HepG2 (cell line): ENCODE results near the gene PIBF1. TPM values are rescaled to one million over a fixed set of nuclear protein-coding genes. Genes with fewer than 3 reads are reported as not detected.

Source experiments
- ASH2L ChIP-seq: fragments of 300-600, 200-600 bp; sonication (generic); IDR thresholded peaks from 2 replicates; pipeline ENCODE4 v1.7.0; 2017; ENCODE audit warnings: low read depth, mild to moderate bottlenecking, moderate library complexity, mixed read lengths, low read length; ENCODE audit not compliant: insufficient read length
- ATF2 ChIP-seq: sonication (generic); formaldehyde crosslinking; IDR thresholded peaks from 2 replicates; pipeline ENCODE4 v1.4.0; 2020; ENCODE audit warnings: missing genetic modification reagents
- CBFB ChIP-seq: sonication (generic); formaldehyde crosslinking; IDR thresholded peaks from 2 replicates; pipeline ENCODE4 v1.4.0; 2020; ENCODE audit warnings: missing genetic modification reagents
- CBX5 ChIP-seq: sonication (generic); formaldehyde crosslinking; IDR thresholded peaks from 2 replicates; pipeline ENCODE4 v1.4.0; 2020; ENCODE audit warnings: missing genetic modification reagents, borderline replicate concordance
- CCDC6 ChIP-seq: sonication (generic); formaldehyde crosslinking; IDR thresholded peaks from 2 replicates; pipeline ENCODE4 v1.8.1; 2022; ENCODE audit warnings: mild to moderate bottlenecking, missing genetic modification reagents, moderate library complexity
- CERS6 ChIP-seq: sonication (generic); formaldehyde crosslinking; IDR thresholded peaks from 2 replicates; pipeline ENCODE4 v1.5.0; 2020; ENCODE audit warnings: missing genetic modification reagents
- ELF1 ChIP-seq: sonication (generic); formaldehyde crosslinking; IDR thresholded peaks from 2 replicates; pipeline ENCODE4 v1.4.0; 2020; ENCODE audit warnings: missing genetic modification reagents
- ELF3 ChIP-seq: IDR thresholded peaks from 2 replicates; pipeline ENCODE4 v1.6.1; 2016; ENCODE audit warnings: missing genetic modification reagents, missing compliant biosample characterization
- HDAC1 ChIP-seq: sonication (generic); formaldehyde crosslinking; IDR thresholded peaks from 2 replicates; pipeline ENCODE4 v1.5.1; 2020; ENCODE audit warnings: mild to moderate bottlenecking, missing genetic modification reagents
- KDM3A ChIP-seq: IDR thresholded peaks from 2 replicates; pipeline ENCODE4 v1.6.1; 2018; ENCODE audit warnings: low read depth, missing compliant biosample characterization
- MAFF ChIP-seq: IDR thresholded peaks from 2 replicates; pipeline ENCODE4 v1.6.1; 2011; ENCODE audit warnings: low read depth, low read length, improper control_type of control experiment
- MAFK ChIP-seq, 2 experiments: IDR thresholded peaks in 1 of 2; conservative IDR thresholded peaks in 1 of 2; 2 replicates each; pipeline ENCODE4 v1.6.1; 2011; ENCODE audit warnings: improper control_type of control experiment in 2 of 2, low read length in 2 of 2
- MIER3 ChIP-seq: IDR thresholded peaks from 2 replicates; pipeline ENCODE4 v1.6.1; 2016; ENCODE audit warnings: missing compliant biosample characterization, borderline replicate concordance
- MTA3 ChIP-seq: sonication (generic); formaldehyde crosslinking; IDR thresholded peaks from 2 replicates; pipeline ENCODE4 v1.4.0; 2020; ENCODE audit warnings: missing genetic modification reagents
- MXI1 ChIP-seq: IDR thresholded peaks from 3 replicates; pipeline ENCODE4 v1.6.1; 2012; ENCODE audit warnings: low read depth, low read length, inconsistent platforms, borderline replicate concordance
- PAWR ChIP-seq: sonication (generic); formaldehyde crosslinking; IDR thresholded peaks from 2 replicates; pipeline ENCODE4 v1.4.0; 2020; ENCODE audit warnings: missing genetic modification reagents, mild to moderate bottlenecking, borderline replicate concordance
- PHF8 ChIP-seq: sonication (generic); formaldehyde crosslinking; IDR thresholded peaks from 2 replicates; pipeline ENCODE4 v1.5.0; 2020; ENCODE audit warnings: missing genetic modification reagents
- SYNCRIP ChIP-seq: fragments of 200-400 bp; formaldehyde crosslinking; IDR thresholded peaks from 2 replicates; pipeline ENCODE4 v1.6.1; 2018; ENCODE audit warnings: mild to moderate bottlenecking, low read depth, low read length; ENCODE audit not compliant: insufficient read depth
- THYN1 ChIP-seq: sonication (generic); formaldehyde crosslinking; IDR thresholded peaks from 2 replicates; pipeline ENCODE4 v1.8.1; 2023; ENCODE audit warnings: low read depth, mild to moderate bottlenecking, moderate library complexity, missing genetic modification reagents, borderline replicate concordance
- ZFX ChIP-seq: sonication (generic); formaldehyde crosslinking; IDR thresholded peaks from 2 replicates; pipeline ENCODE4 v1.4.0; 2020; ENCODE audit warnings: mild to moderate bottlenecking, low read depth, missing genetic modification reagents, moderate library complexity
- ZMYM4 ChIP-seq: sonication (generic); formaldehyde crosslinking; IDR thresholded peaks from 2 replicates; pipeline ENCODE4 v1.8.1; 2023; ENCODE audit warnings: mild to moderate bottlenecking, missing genetic modification reagents
- ZNF20 ChIP-seq: sonication (generic); formaldehyde crosslinking; IDR thresholded peaks from 2 replicates; pipeline ENCODE4 v1.4.0; 2020; ENCODE audit warnings: mild to moderate bottlenecking, moderate library complexity, missing genetic modification reagents
- ZNF230 ChIP-seq: sonication (generic); formaldehyde crosslinking; IDR thresholded peaks from 2 replicates; pipeline ENCODE4 v1.4.0; 2020; ENCODE audit warnings: mild to moderate bottlenecking, missing genetic modification reagents
- ZNF260 ChIP-seq: sonication (generic); formaldehyde crosslinking; IDR thresholded peaks from 2 replicates; pipeline ENCODE4 v1.4.0; 2020; ENCODE audit warnings: missing genetic modification reagents, low read depth, mild to moderate bottlenecking, borderline replicate concordance
- ZNF441 ChIP-seq: sonication (generic); formaldehyde crosslinking; IDR thresholded peaks from 2 replicates; pipeline ENCODE4 v1.7.0; 2021; ENCODE audit warnings: missing genetic modification reagents, borderline replicate concordance
- ZNF563 ChIP-seq: sonication (generic); formaldehyde crosslinking; IDR thresholded peaks from 2 replicates; pipeline ENCODE4 v1.8.0; 2022; ENCODE audit warnings: mild to moderate bottlenecking, moderate library complexity, missing genetic modification reagents
- ZNF607 ChIP-seq: sonication (generic); formaldehyde crosslinking; IDR thresholded peaks from 2 replicates; pipeline ENCODE4 v1.5.1; 2020; ENCODE audit warnings: missing genetic modification reagents, mild to moderate bottlenecking, borderline replicate concordance
- ZNF672 ChIP-seq: sonication (generic); formaldehyde crosslinking; IDR thresholded peaks from 2 replicates; pipeline ENCODE4 v1.8.1; 2022; ENCODE audit warnings: missing genetic modification reagents
- ZNF777 ChIP-seq: sonication (generic); formaldehyde crosslinking; IDR thresholded peaks from 2 replicates; pipeline ENCODE4 v1.4.0; 2020; ENCODE audit warnings: missing genetic modification reagents
- ZNF83 ChIP-seq: sonication (generic); formaldehyde crosslinking; IDR thresholded peaks from 2 replicates; pipeline ENCODE4 v1.4.0; 2020; ENCODE audit warnings: missing genetic modification reagents, mild to moderate bottlenecking, borderline replicate concordance
- polyA plus RNA-seq, 8 experiments: library from polyadenylated mRNA; depleted of rRNA in 3 of 8; stranded (reverse) in 7 of 8; unstranded in 1 of 8; fragments of >200 nt; fragmentation: Illumina TruSeq in 4 of 8; extraction: Trizol in 4 of 8; gene quantifications; 2 replicates each; pipeline versions ENCODE4 v1.2.1 to v1.2.3, GENCODE V29; 2011 to 2016; ENCODE audit warnings: low read depth in 4 of 8, missing spikeins in 1 of 8, mixed read lengths in 1 of 8; ENCODE audit not compliant: insufficient read depth in 1 of 8
- total RNA-seq, 5 experiments: library from RNA; depleted of rRNA; stranded (reverse); fragments of >200 nt; fragmentation: Illumina TruSeq; extraction: Trizol; gene quantifications; 2 replicates each; pipeline ENCODE4 v1.2.3, GENCODE V29; 2016; ENCODE audit warnings: low read depth in 1 of 5

The PIBF1 gene
- total and polyA plus RNA-seq, 2 of the 13 experiments (the other 11 are each of a cell fraction or from before 2014, with no cell fraction given), result 4.2 to 15.8 TPM

GRCh38 chr13:73058736-73059459, 277.0 kb downstream of the PIBF1 start, which contains the start of gene KLF5 (continued):
- TF ChIP-seq MTA3 (no peak), ZNF20 (CRISPR knock-in tag) (no peak), HDAC1 (CRISPR knock-in tag) (peak; percentile 73; the same call in 1 of the 2 replicates), MAFK (conservative IDR thresholded peaks at IDR 0.05 in 1 of 2, IDR thresholded peaks at IDR 0.05 in 1 of 2; ENCODE audit: low read length in 2 of 2) (no peak), CBFB (CRISPR knock-in tag) (peak; percentile 37; the same call in 1 of the 2 replicates), THYN1 (CRISPR knock-in tag) (no peak), ZFX (CRISPR knock-in tag) (no peak), ZNF441 (CRISPR knock-in tag) (peak; percentile 58; the same call in 1 of the 2 replicates), MXI1 (peak; percentile 74; the same call in 1 of the 3 replicates), ZNF672 (CRISPR knock-in tag) (no peak), ZNF260 (no peak), CERS6 (CRISPR knock-in tag) (no peak), ELF1 (CRISPR knock-in tag) (0 out of 2 replicates have a peak, but pooled peaks have one; percentile 24), ZNF230 (CRISPR knock-in tag) (peak; percentile 30; the same call in 1 of the 2 replicates), ATF2 (CRISPR knock-in tag) (0 out of 2 replicates have a peak, but pooled peaks have one; percentile 19), MAFF (no peak), ZNF777 (peak; percentile 99), ZNF563 (CRISPR knock-in tag) (peak; percentile 17; the same call in 1 of the 2 replicates), ASH2L (peak; percentile 46), ZMYM4 (CRISPR knock-in tag) (peak; percentile 85), ZNF83 (0 out of 2 replicates have a peak, but pooled peaks have one; percentile 28), SYNCRIP (no peak), MIER3 (CRISPR knock-in tag) (no peak), CCDC6 (CRISPR knock-in tag) (no peak), ELF3 (CRISPR knock-in tag) (0 out of 2 replicates have a peak, but pooled peaks have one; percentile 23), PHF8 (0 out of 2 replicates have a peak, but pooled peaks have one; percentile 21), KDM3A (CRISPR knock-in tag) (0 out of 2 replicates have a peak, but pooled peaks have one; percentile 3), ZNF607 (CRISPR knock-in tag) (no peak; the same call in none of the 2 replicates), CBX5 (no peak), PAWR (CRISPR knock-in tag) (no peak)
